DOHH2 (cell line): ENCODE measurements around the gene FZR1.

Source experiments
- H3F3A ChIP-seq: fragments of 200-600 bp; sonication (generic), shearing (Covaris generic); 2 replicates; pipeline ENCODE4 v1.6.0; 2016; ENCODE audit warnings: antibody characterized with exemption, mild to moderate bottlenecking; ENCODE audit not compliant: control insufficient read depth, insufficient read depth
- H3K27ac ChIP-seq: fragments of 200-600 bp; sonication (generic); 2 replicates; pipeline ENCODE4 v1.5.1; 2014; ENCODE audit warnings: low read depth, mild to moderate bottlenecking, low read length, moderate library complexity
- H3K27me3 ChIP-seq: fragments of 200-600 bp; sonication (generic); 2 replicates; pipeline ENCODE4 v1.6.1; 2014; ENCODE audit warnings: mild to moderate bottlenecking, low read length, mixed read lengths; ENCODE audit not compliant: control insufficient read depth
- H3K36me3 ChIP-seq: fragments of 200-600 bp; sonication (generic); 2 replicates; pipeline ENCODE4 v1.6.1; 2014; ENCODE audit warnings: mild to moderate bottlenecking, low read length, moderate library complexity, mixed read lengths; ENCODE audit not compliant: control insufficient read depth
- H3K4me1 ChIP-seq: fragments of 200-600 bp; sonication (generic); 2 replicates; pipeline ENCODE4 v1.6.1; 2014; ENCODE audit warnings: mild to moderate bottlenecking, low read length, mixed read lengths; ENCODE audit not compliant: control insufficient read depth
- H3K4me2 ChIP-seq: fragments of 200-600 bp; sonication (generic); 2 replicates; pipeline ENCODE4 v1.6.0; 2014; ENCODE audit warnings: mild to moderate bottlenecking, low read length, moderate library complexity
- H3K4me3 ChIP-seq: fragments of 200-600 bp; sonication (generic); 2 replicates; pipeline ENCODE4 v1.5.1; 2014; ENCODE audit warnings: mild to moderate bottlenecking, low read length, mixed read lengths
- H3K79me2 ChIP-seq: fragments of 200-600 bp; sonication (generic); 2 replicates; pipeline ENCODE4 v1.6.1; 2014; ENCODE audit warnings: mild to moderate bottlenecking, low read length, mixed read lengths; ENCODE audit not compliant: control insufficient read depth
- H3K9me2 ChIP-seq: fragments of 200-600 bp; sonication (generic); replicated peaks from 2 replicates; pipeline ENCODE4 v1.6.1; 2014; ENCODE audit warnings: mild to moderate bottlenecking, low read length, mixed read lengths; ENCODE audit not compliant: control insufficient read depth
- H3K9me3 ChIP-seq: fragments of 200-600 bp; sonication (generic); 2 replicates; pipeline ENCODE4 v1.6.1; 2014; ENCODE audit warnings: antibody characterized with exemption, low read length, mixed read lengths; ENCODE audit not compliant: control insufficient read depth, insufficient read depth
- H4K20me1 ChIP-seq: fragments of 200-600 bp; sonication (generic); 2 replicates; pipeline ENCODE4 v1.6.0; 2014; ENCODE audit warnings: low read depth, mild to moderate bottlenecking, antibody characterized with exemption, low read length, moderate library complexity; ENCODE audit not compliant: control insufficient read depth, insufficient read depth
- CTCF ChIP-seq: fragments of 200-600 bp; sonication (generic); IDR thresholded peaks from one replicate; pipeline ENCODE4 v1.5.1; 2014; ENCODE audit warnings: antibody characterized with exemption, mild to moderate bottlenecking, low read depth, low read length; ENCODE audit not compliant: poor library complexity, severe bottlenecking
- EZH2phosphoT487 ChIP-seq: fragments of 200-600 bp; sonication (generic); IDR thresholded peaks from 2 replicates; pipeline ENCODE4 v1.6.1; 2017; ENCODE audit warnings: borderline replicate concordance, mild to moderate bottlenecking, antibody characterized with exemption, low read length, moderate library complexity, mixed read lengths

Gene FZR1

GRCh38 chr19:3480383-3481091 lies 25.6 kb upstream of the FZR1 start, which contains the start of gene SMIM24:
Gene SMIM24 (minus strand): TSS chr19:3480525. CDS start chr19:3480463, 62 bp downstream.
- H3K27ac ChIP-seq, result peak within 1 kb of the TSS; percentile 82
- H3K79me2 ChIP-seq, result no peaks in the 10 kb centered on the region
- no peaks in the 10 kb centered on the region for H3K36me3 ChIP-seq
- H4K20me1 ChIP-seq, result no peaks in the 10 kb centered on the region
- peaks cover 42% of the 10 kb centered on the region for H3K4me1 ChIP-seq
- H3K4me2 ChIP-seq, result peak within 1 kb of the TSS; percentile 61
- H3F3A ChIP-seq, result peaks cover 12% of the 10 kb centered on the region
- no peaks in the 10 kb centered on the region for H3K27me3 ChIP-seq
- no peak for TF ChIP-seq EZH2phosphoT487
- TF ChIP-seq CTCF, result no peak
- H3K9me2 ChIP-seq, result no peaks in the 10 kb centered on the region
- H3K9me3 ChIP-seq, result no peaks in the 10 kb centered on the region
- peak within 1 kb of the TSS; percentile 59 for H3K4me3 ChIP-seq

GRCh38 chr19:3481241-3482090 lies 24.6 kb upstream of the FZR1 start:
- H4K20me1 ChIP-seq, result no peaks in the 10 kb centered on the region
- peak overlapping the region; percentile 82 for H3K27ac ChIP-seq
- peaks cover 12% of the 10 kb centered on the region for H3F3A ChIP-seq
- H3K4me2 ChIP-seq, result peak overlapping the region; percentile 61
- no peak for TF ChIP-seq EZH2phosphoT487
- no peak for TF ChIP-seq CTCF
- no peaks in the 10 kb centered on the region for H3K9me3 ChIP-seq
- peak overlapping the region; percentile 59 for H3K4me3 ChIP-seq
- no peaks in the 10 kb centered on the region for H3K27me3 ChIP-seq
- H3K79me2 ChIP-seq, result no peaks in the 10 kb centered on the region
- H3K4me1 ChIP-seq, result peaks cover 42% of the 10 kb centered on the region
- no peaks in the 10 kb centered on the region for H3K9me2 ChIP-seq
- H3K36me3 ChIP-seq, result no peaks in the 10 kb centered on the region

GRCh38 chr19:3482507-3483225 lies 23.4 kb upstream of the FZR1 start:
- Histone ChIP-seq H3K36me3 (no peaks in the 10 kb centered on the region), H3F3A (peaks cover 12% of the 10 kb centered on the region), H3K4me1 (peaks cover 42% of the 10 kb centered on the region), H4K20me1 (no peaks in the 10 kb centered on the region), H3K9me3 (no peaks in the 10 kb centered on the region), H3K27me3 (no peaks in the 10 kb centered on the region), H3K9me2 (no peaks in the 10 kb centered on the region), H3K27ac (no peak overlapping the region), H3K4me3 (no peak overlapping the region), H3K4me2 (peak overlapping the region; percentile 61; the same call in 1 of the 2 replicates), H3K79me2 (no peaks in the 10 kb centered on the region)
- TF ChIP-seq EZH2phosphoT487, result no peak
